ENCODE data around the gene ERI3. TPM values are rescaled to one million over a fixed set of nuclear protein-coding genes. Genes with fewer than 3 reads are reported as not detected.

The ERI3 gene
- total RNA-seq, 1 donor from 2014 or later: 37.9 TPM

DNA sequence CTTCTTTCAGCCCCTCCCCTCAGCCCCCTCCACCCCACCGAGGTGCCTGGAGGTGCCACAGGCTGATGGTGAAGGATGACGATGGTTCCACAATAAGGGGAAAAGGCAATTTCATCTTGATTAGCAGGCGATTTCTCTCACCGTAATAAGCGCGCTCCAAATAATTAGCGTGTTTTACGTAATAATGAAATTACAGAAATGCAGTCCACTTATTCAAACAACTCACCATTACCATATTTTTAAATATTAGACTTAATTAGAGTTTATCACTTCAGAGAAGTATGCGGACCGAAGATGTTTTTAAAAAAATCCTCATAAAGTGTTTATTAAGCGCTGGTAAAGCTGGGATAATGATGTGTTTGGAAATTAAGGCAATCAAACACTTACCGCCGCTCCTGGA, 126.8 kb downstream of the ERI3 start:
- ChIA-PET CTCF (no interaction called here), POLR2A (no interaction called here)
- Mint-ChIP-seq H3K9me3 (no peaks in the 10 kb centered on the region), H3K4me1 (peaks cover 7% of the 10 kb centered on the region), H3K27me3 (no peaks in the 10 kb centered on the region), H3K4me3 (no peak overlapping the region), H3K36me3 (ENCODE audit: low read depth) (peaks cover 30% of the 10 kb centered on the region), H3K27ac (no peak overlapping the region)
- no peak for TF ChIP-seq CTCF (IDR thresholded peaks at IDR 0.05)
- no peak for ATAC-seq (ENCODE audit: low read depth)
- no peak for DNase-seq
- intact Hi-C loops (cut with micrococcal nuclease): no loop called here

- intact Hi-C loops (cut with micrococcal nuclease): no loop called here
- Mint-ChIP-seq H3K4me3 (no peak overlapping the region), H3K36me3 (ENCODE audit: low read depth) (peaks cover 21% of the 10 kb centered on the region), H3K4me1 (peaks cover 13% of the 10 kb centered on the region), H3K9me3 (no peaks in the 10 kb centered on the region), H3K27me3 (no peaks in the 10 kb centered on the region), H3K27ac (no peak overlapping the region)
- POLR2A ChIA-PET: no interaction called here
- ATAC-seq (ENCODE audit: low read depth) (no peak), DNase-seq (no peak)
- CTCF ChIA-PET: interaction anchor here (1.2 kb wide), 1 partner anchor 10 kb away, joined by 4 read pairs; no protein-coding TSS in a partner anchor
- TF ChIP-seq CTCF (IDR thresholded peaks at IDR 0.05): no peak
Measured at GRCh38 chr1:44227211-44227610, 127.8 kb downstream of the ERI3 start.

GRCh38 chr1:44225761-44226160, 129.3 kb downstream of the ERI3 start:
- ChIA-PET POLR2A (no interaction called here), CTCF (no interaction called here)
- Mint-ChIP-seq H3K4me1 (peaks cover 13% of the 10 kb centered on the region), H3K36me3 (ENCODE audit: low read depth) (peaks cover 24% of the 10 kb centered on the region), H3K27me3 (no peaks in the 10 kb centered on the region), H3K9me3 (no peaks in the 10 kb centered on the region), H3K4me3 (no peak overlapping the region), H3K27ac (no peak overlapping the region)
- TF ChIP-seq CTCF (IDR thresholded peaks at IDR 0.05): no peak
- no peak for ATAC-seq (ENCODE audit: low read depth)
- intact Hi-C loops (cut with micrococcal nuclease): no loop called here
- DNase-seq: no peak

DNA sequence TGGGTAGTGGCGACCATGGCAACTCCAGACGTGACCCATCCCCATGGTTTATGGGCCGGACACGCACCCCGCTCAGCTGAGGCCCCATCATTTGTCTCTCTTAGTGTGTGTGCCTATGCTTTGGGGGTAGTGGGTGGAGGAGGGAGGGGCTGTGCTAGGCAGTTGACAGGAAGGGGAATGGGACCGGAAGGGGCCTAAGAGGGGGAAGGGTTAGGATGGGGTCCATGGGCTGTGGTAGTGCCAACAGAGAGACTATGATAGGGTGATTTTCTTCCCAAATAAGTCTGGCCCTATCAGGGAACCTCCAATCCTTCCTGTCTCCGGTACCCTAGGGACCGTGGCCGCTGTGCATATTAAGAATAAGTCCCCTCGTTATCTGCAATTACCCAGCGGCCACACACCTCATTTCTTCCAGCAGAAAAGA, 131.9 kb downstream of the ERI3 start:
- H3K27ac Mint-ChIP-seq: no peak overlapping the region
- DNase-seq: no peak
- H3K27me3 Mint-ChIP-seq: no peaks in the 10 kb centered on the region
- ChIA-PET POLR2A (no interaction called here), CTCF (no interaction called here)
- peaks cover 13% of the 10 kb centered on the region for H3K4me1 Mint-ChIP-seq
- intact Hi-C loops (cut with micrococcal nuclease): no loop called here
- no peak for TF ChIP-seq CTCF (IDR thresholded peaks at IDR 0.05)
- H3K9me3 Mint-ChIP-seq: no peaks in the 10 kb centered on the region
- peaks cover 41% of the 10 kb centered on the region for H3K36me3 Mint-ChIP-seq (ENCODE audit: low read depth)
- H3K4me3 Mint-ChIP-seq: no peak overlapping the region
- ATAC-seq (ENCODE audit: low read depth): no peak

GRCh38 chr1:44222397-44223186, 132.5 kb downstream of the ERI3 start:
- intact Hi-C loops (cut with micrococcal nuclease): no loop called here
- ChIA-PET POLR2A (no interaction called here), CTCF (no interaction called here)
- peak overlapping the region; percentile 30 for H3K27ac Mint-ChIP-seq
- no peaks in the 10 kb centered on the region for H3K9me3 Mint-ChIP-seq
- DNase-seq (no peak), ATAC-seq (ENCODE audit: low read depth) (no peak)
- H3K4me3 Mint-ChIP-seq: no peak overlapping the region
- peaks cover 14% of the 10 kb centered on the region for H3K4me1 Mint-ChIP-seq
- TF ChIP-seq CTCF (IDR thresholded peaks at IDR 0.05): no peak
- H3K36me3 Mint-ChIP-seq (ENCODE audit: low read depth): peaks cover 47% of the 10 kb centered on the region
- H3K27me3 Mint-ChIP-seq: no peaks in the 10 kb centered on the region
